Pulmonary artery endothelial cell (primary cell): ENCODE measurements around the gene LDLRAP1. TPM values are rescaled to one million over a fixed set of nuclear protein-coding genes. Genes with fewer than 3 reads are reported as not detected.

ENCODE experiments used
- DNase-seq: peaks from one replicate; pipeline ENCODE4 v3.0.0-alpha.2; 2011; ENCODE audit warnings: low read depth, low spot score
- total RNA-seq: library from RNA; depleted of rRNA; stranded (reverse); fragments of >200 nt; gene quantifications from 2 replicates; pipeline ENCODE4 v1.2.3, GENCODE V29; 2014

LDLRAP1 gene
- total RNA-seq, 1 donor from 2014 or later: 13.1 TPM

- DNase-seq: no peak
Observed at GRCh38 chr1:25543005-25543424, 391 bp upstream of the LDLRAP1 start.

- no peak for DNase-seq
Observed at GRCh38 chr1:25544243-25544764, 898 bp downstream of the LDLRAP1 start.

GRCh38 chr1:25544819-25545218, 1.4 kb downstream of the LDLRAP1 start:
- DNase-seq: no peak

DNA sequence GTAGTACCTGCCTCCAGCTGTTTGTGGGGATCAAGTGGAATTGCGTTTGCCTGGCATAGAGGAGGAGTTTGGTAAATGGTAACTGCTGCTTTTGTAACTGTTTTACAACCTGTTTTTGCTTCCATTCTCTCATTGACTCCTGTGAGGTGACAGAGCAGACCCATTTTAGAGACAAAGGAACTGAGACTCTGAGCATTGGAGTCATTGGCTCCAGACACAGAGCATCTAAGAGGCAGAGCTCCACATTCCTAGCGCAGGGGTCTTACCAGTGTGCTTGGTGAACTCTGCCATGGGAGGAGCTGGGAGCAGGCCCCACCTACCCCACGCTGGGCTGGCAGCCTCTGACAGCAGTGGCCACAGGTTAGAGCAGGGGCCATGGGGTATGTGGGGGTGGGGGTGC, 2.4 kb downstream of the LDLRAP1 start:
- DNase-seq: no peak

GRCh38 chr1:25546193-25546592, 2.8 kb downstream of the LDLRAP1 start:
- DNase-seq: no peak

DNA sequence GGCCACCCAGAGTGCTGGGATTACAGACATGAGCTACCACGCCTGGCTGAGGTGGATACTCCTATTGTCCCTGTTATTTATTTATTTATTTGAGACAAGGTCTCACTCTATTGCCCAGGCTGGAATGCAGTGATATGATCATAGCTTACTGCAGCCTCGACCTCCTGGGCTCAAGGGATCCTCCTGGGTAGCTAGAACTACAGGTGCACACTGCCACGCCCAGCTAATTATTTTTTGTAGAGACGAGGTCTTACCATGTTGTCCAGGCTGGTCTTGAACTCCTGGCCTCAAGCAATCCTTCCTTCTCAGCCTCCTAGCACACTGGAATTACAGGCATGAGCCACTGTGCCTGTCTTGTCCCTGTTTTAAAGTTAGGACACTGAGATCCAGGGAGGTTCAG, 5.2 kb downstream of the LDLRAP1 start:
- DNase-seq: no peak

DNA sequence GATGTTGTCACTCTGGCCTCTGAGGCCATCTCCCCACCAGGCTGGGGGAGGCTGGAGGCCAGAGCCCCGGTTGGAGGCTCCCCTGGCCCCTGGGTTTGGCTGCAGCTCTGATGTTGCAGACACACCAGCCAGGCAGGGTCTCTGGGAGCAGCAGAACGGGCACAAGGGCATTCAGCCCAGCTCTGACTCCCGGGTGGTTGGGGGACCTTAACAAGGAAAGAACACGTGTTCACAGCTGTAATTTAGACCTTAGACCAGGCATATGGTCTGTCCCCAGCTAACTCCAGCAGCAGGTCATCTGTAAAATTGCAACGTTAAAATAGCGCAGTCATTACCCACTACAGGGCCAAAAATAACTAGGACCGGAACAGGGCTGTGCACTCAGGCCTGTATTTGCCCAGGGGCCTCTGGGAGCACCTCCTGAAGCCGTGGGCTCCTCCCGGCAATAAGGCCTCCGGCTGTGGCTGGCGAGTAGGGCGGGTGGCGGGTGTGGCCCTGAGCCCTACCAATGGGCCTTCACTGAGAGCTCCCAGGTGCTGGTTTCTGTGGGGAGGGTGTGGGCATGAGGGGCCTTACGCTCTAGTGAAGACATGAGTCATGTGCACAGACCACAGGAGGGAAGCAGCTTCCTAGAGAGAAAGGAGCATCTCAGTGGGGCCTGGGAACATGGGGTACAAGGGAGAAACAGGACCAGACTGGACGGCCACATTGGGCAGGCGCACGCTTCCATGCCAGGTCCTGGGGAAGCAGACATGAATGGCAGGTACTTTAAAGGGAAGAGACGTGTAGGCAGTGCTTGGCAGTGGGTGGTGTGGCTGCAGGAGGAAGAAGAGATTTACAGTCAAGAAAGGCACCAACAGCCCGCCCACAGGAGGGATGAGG, 6.1 kb downstream of the LDLRAP1 start:
- no peak for DNase-seq

- no peak for DNase-seq
Observed at GRCh38 chr1:25550155-25550506, 6.7 kb downstream of the LDLRAP1 start.

DNA sequence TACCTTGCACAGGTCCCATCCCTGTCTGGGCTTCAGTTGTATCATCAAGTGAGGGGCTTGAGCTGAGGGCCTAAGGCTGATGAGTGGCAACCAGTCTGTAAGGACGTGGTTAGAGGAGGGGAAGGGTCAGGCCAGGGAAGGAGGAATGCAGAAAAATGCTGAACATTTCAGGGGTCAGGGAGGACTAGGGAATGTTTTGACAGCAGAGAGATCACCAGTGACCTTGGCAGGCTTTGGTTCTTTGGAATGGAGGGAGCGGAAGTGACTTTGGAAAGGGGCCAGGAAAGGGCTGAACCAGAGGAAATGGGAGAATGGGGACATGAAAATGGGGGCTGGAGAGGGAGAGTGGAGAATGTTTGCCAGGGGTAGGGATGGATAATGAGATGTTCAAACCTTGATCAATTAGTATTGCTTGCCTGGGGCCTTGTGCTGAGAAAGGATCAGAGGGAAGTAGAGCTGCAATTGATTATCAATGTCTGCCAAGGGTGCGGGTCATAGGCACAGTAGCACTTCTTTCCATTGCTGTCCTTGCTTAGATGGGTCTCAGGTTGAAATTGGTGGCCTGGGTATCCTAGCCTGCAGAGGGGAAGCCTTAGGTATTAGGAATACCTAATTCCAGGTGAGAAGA, 7.4 kb downstream of the LDLRAP1 start:
- DNase-seq: peak; percentile 66

DNA sequence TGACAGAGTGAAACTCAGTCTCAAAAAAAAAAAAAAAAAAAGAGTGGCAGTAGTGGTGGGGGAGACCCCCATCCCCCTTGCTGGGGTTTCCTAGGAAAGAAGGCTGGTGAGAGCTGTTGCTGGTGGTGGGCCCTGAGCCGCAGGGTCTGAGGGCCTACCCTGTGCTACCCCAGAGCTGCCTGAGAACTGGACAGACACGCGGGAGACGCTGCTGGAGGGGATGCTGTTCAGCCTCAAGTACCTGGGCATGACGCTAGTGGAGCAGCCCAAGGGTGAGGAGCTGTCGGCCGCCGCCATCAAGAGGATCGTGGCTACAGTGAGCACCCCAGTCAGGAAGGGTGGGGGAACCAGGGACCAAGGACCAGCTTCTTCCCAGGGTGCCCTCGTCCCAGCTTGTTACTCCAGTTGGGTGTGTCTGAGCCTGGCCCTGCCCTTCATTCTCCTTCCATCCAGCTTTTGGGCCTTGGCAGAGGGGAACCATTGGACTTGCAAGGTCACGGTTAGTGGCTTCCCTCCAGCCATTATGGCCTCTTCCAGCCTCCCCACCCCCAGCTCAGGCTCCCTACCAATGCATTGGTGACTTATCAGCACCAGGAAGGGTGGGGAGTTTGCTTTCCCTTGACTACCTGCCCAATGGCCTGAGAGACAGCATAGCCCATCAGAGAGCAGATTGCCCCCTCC, 10.5 kb downstream of the LDLRAP1 start:
- DNase-seq: no peak

- DNase-seq: no peak
Observed at GRCh38 chr1:25554430-25554780, 11.0 kb downstream of the LDLRAP1 start.

GRCh38 chr1:25554886-25555752, 11.7 kb downstream of the LDLRAP1 start:
- DNase-seq: no peak

- DNase-seq: no peak
Observed at GRCh38 chr1:25555753-25556092, 12.3 kb downstream of the LDLRAP1 start.

DNA sequence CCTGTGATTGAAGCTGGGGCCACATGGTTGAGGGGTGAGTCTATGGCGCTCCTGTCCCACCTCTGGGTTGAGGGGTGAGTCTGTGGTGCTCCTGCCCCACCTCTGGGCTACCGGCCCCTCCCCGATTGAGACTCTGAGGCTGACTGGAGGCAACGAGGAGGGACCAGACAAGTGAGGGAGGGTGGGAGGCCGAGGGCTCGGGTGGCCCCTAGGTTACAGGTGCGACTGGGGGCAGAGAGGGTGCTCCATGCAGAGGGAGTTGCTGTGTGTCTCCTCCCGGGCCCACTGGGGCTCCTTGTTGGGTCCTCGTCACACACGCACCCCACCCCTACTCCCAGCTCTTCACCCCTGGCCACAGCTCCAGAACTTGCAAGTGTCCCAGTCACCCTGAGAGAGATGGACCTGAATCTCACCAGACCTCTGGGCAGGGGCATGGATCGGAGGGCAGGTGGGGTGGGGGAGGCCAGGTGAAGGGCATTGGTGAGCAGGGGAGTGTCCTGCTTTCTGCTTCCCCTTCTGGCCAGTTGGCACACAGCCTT, 12.8 kb downstream of the LDLRAP1 start:
- DNase-seq: no peak

DNA sequence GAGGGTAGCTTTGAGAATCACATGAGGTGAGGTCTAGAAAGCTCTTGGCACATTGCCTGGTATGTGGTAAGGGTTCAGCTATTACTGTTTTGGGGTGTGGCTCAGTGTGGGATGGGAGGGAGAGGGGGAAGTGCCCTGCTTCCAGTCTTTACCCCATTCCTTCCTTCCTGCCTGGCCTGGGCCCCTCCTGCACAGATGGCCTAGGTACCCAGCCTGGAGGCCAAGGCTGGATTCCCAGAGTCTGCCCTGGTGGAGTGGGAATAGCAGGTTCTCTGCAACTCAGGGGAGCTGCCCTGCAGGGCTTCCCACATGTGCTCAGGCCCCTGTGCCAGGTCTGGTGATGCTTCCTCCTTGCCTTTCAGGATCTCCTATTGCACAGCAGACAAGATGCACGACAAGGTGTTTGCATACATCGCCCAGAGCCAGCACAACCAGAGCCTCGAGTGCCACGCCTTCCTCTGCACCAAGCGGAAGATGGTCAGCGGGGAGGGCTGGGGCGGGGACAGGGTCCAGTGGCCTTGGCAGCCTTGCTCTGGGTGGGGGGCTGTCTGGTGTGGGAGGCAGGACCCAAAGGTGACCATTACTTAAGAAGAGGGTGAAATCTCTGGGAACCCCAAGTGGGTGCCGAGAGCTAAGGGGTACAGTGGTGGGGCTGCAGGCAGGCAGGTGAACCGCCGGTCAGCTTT, 13.5 kb downstream of the LDLRAP1 start:
- DNase-seq: no peak

DNA sequence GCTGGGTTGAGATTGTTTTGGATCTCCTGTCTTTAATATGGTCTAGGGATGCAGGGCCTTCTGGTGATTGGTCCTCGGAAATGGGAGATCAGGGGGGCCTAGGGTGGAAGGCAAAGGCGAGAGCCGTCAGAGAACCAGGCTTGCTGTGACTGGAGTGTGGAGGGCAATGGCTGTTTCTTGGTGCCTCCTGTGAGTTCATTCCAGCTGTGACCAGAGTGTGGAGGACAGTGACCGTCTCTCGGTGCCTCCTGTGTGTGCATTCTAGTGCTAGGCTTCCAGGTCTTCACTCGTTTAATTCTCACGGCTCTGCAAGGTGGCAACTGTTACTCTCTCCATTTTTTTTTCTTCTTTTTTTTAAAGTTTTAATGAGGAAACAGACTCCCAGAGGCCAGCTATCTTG, 14.1 kb downstream of the LDLRAP1 start:
- no peak for DNase-seq

DNA sequence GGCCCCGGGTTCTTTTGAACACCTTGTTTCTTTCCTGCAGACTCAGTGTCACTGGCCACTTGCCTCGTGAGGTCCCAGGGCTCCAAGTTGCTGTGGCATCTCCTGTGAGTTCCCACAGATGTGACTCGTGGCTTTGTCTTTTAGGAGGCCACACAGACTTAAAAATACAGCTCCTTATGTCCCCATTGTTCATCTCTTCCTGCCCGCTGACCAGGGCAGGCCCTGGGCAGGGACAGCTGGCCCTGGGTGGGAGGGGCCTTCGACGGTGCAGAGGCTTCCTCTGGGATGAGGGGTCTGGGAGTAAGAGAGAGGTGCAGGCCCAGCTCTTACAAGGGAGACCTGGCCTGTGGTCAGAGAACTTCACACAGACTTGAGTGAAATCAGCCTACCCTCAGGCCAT, 15.6 kb downstream of the LDLRAP1 start:
- no peak for DNase-seq

GRCh38 chr1:25560001-25560400, 16.6 kb downstream of the LDLRAP1 start:
- no peak for DNase-seq

- DNase-seq: no peak
Observed at GRCh38 chr1:25560788-25561187, 17.4 kb downstream of the LDLRAP1 start.

DNA sequence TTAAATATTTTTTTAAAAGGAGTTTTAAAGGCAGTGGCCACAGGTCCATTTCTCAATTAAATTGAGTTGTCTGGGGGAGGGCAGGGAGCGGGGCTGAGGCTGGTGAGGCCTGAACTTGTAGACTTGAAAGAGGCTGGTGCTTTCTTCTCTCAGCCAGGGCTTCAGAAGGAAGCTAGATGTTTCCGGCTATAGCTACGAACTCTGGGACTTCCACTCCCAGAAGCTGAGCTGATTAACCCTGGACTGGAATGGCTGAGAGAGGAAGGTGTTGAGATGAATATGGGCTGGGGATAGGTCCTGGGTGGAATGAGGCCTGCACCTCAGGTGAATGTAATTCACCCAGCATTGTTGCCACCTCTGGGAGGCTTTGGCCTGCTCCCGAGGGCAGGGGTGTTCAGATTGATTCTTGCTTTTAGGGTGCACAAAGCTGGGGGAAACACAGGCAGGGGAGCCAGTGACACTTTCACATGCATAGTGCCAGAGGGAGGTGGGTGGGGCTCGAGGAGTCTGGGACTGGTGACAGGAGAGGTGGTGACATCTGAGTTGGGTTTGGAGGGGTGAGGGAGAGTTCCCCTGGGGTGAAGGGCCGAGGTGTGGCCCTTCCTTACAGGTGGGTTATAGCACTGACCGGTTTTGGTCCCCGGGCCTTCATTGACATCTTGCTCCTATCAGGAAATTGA, 18.2 kb downstream of the LDLRAP1 start:
- DNase-seq: no peak
